ENCODE data around the gene OSBPL9. TPM values are rescaled to one million over a fixed set of nuclear protein-coding genes. Genes with fewer than 3 reads are reported as not detected.
"Not testable (repeated sequence)": the region's sequence is repeated elsewhere in the genome, so short reads cannot be mapped to it uniquely, and the experiment has no call there.

The OSBPL9 gene
- total and polyA plus RNA-seq, 2 donors (not counting 1 experiment from before 2014, with no cell fraction given) = 23.1 to 59.6 TPM

DNA sequence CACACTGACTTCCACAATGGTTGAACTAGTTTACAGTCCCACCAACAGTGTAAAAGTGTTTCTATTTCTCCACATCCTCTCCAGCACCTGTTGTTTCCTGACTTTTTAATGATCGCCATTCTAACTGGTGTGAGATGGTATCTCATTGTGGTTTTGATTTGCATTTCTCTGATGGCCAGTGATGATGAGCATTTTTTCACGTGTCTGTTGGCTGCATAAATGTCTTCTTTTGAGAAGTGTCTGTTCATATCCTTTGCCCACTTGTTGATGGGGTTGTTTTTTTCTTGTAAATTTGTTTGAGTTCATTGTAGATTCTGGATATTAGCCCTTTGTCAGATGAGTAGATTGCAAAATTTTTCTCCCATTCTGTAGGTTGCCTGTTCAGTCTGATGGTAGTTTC lies 85.3 kb downstream of the OSBPL9 start:
- H3K27me3 Mint-ChIP-seq; intact Hi-C loops (cut with micrococcal nuclease); POLR2A ChIA-PET; H3K9me3 ChIP-seq (ENCODE audit: control extremely low read depth in 1 of 3, control insufficient read depth in 2 of 3, insufficient read depth in 1 of 3, low read length in 2 of 3); H3K4me1 Mint-ChIP-seq; H3K27ac ChIP-seq (ENCODE audit: low read length in 2 of 2); DNase-seq; H3K36me3 ChIP-seq (replicated peaks in 1 of 2; ENCODE audit: control extremely low read depth in 1 of 2, control insufficient read depth in 1 of 2, extremely low read depth in 1 of 2, insufficient read depth in 2 of 2, low read length in 1 of 2); H3K4me3 Mint-ChIP-seq; H3K4me1 ChIP-seq (ENCODE audit: control insufficient read depth in 2 of 2, insufficient read depth in 2 of 2, low read length in 2 of 2); H3K27ac Mint-ChIP-seq; H3K27me3 ChIP-seq (replicated peaks in 1 of 4; ENCODE audit: control extremely low read depth in 1 of 4, control insufficient read depth in 3 of 4, insufficient read depth in 4 of 4, low read length in 3 of 4); H3K4me3 ChIP-seq (ENCODE audit: control extremely low read depth in 1 of 5, extremely low read depth in 1 of 5, insufficient read depth in 1 of 5, low read depth in 2 of 5, low read length in 4 of 5); CTCF ChIA-PET; ATAC-seq (ENCODE audit: low read depth); H2AFZ ChIP-seq (ENCODE audit: insufficient read depth, low read depth, low read length, poor library complexity, severe bottlenecking); H3K9ac ChIP-seq (ENCODE audit: low read length); H3K9me3 Mint-ChIP-seq (ENCODE audit: insufficient read depth); H3K4me2 ChIP-seq (replicated peaks; ENCODE audit: low read depth, low read length, poor library complexity, severe bottlenecking): not testable (repeated sequence)
- Histone ChIP-seq H4K20me1 (ENCODE audit: control insufficient read depth, insufficient read depth, low read length, poor library complexity, severe bottlenecking) (peaks cover 16% of the 10 kb centered on the region), H3K79me2 (ENCODE audit: control insufficient read depth, insufficient read depth, low read length) (peaks cover 28% of the 10 kb centered on the region)
- WGBS (ENCODE audit: insufficient coverage) = no CpG with 5 or more reads among the region's 2 CpGs

DNA sequence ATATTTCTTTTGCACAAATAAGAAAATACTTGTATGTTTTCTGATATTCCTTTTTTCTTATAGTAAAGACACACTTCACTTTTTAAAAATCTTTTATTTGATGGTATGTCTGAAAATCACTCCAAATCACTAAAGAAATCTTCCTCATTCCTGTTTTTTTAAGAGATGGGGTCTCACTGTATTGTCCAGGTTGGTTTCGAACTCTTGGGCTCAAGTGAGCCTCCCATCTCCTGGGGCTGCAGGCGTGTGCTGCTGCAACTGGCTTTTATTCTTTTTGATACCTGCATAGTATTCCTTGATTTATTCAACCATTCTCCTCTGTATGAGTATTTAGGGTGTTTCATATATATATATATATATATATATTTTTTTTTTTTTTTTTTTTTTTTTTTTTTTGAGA lies 88.1 kb downstream of the OSBPL9 start:
- Mint-ChIP-seq H3K4me1 (peaks cover 5% of the 10 kb centered on the region), H3K4me3 (no peak overlapping the region), H3K9me3 (ENCODE audit: insufficient read depth) (no peaks in the 10 kb centered on the region), H3K27ac (no peak overlapping the region), H3K27me3 (no peaks in the 10 kb centered on the region)
- no peak overlapping the region for H3K27ac ChIP-seq (ENCODE audit: low read length in 2 of 2)
- POLR2A ChIA-PET = no interaction called here
- intact Hi-C loops (cut with micrococcal nuclease) = no loop called here
- H3K4me2 ChIP-seq (replicated peaks; ENCODE audit: low read depth, low read length, poor library complexity, severe bottlenecking) = no peak overlapping the region
- H4K20me1 ChIP-seq (ENCODE audit: control insufficient read depth, insufficient read depth, low read length, poor library complexity, severe bottlenecking) = peaks cover 37% of the 10 kb centered on the region
- H3K9me3 ChIP-seq (ENCODE audit: control extremely low read depth in 1 of 3, control insufficient read depth in 2 of 3, insufficient read depth in 1 of 3, low read length in 2 of 3) = peaks cover 0 to 3% (median 1%) of the 10 kb centered on the region in 3 donors
- TF ChIP-seq, protein P1, sequence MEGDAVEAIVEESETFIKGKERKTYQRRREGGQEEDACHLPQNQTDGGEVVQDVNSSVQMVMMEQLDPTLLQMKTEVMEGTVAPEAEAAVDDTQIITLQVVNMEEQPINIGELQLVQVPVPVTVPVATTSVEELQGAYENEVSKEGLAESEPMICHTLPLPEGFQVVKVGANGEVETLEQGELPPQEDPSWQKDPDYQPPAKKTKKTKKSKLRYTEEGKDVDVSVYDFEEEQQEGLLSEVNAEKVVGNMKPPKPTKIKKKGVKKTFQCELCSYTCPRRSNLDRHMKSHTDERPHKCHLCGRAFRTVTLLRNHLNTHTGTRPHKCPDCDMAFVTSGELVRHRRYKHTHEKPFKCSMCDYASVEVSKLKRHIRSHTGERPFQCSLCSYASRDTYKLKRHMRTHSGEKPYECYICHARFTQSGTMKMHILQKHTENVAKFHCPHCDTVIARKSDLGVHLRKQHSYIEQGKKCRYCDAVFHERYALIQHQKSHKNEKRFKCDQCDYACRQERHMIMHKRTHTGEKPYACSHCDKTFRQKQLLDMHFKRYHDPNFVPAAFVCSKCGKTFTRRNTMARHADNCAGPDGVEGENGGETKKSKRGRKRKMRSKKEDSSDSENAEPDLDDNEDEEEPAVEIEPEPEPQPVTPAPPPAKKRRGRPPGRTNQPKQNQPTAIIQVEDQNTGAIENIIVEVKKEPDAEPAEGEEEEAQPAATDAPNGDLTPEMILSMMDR (IDR thresholded peaks at IDR 0.05) = no peak
- no peak for TF ChIP-seq EZH2 (IDR thresholded peaks at IDR 0.05; ENCODE audit: borderline replicate concordance, insufficient read depth, low read depth, low read length, poor library complexity, severe bottlenecking)
- H3K4me1 ChIP-seq (ENCODE audit: control insufficient read depth in 2 of 2, insufficient read depth in 2 of 2, low read length in 2 of 2) = no peaks in the 10 kb centered on the region
- no peak overlapping the region for H2AFZ ChIP-seq (ENCODE audit: insufficient read depth, low read depth, low read length, poor library complexity, severe bottlenecking)
- H3K27me3 ChIP-seq (replicated peaks in 1 of 4; ENCODE audit: control extremely low read depth in 1 of 4, control insufficient read depth in 3 of 4, insufficient read depth in 4 of 4, low read length in 3 of 4) = no peaks in the 10 kb centered on the region
- CTCF ChIA-PET = no interaction called here
- H3K36me3 ChIP-seq (replicated peaks in 1 of 2; ENCODE audit: control extremely low read depth in 1 of 2, control insufficient read depth in 1 of 2, extremely low read depth in 1 of 2, insufficient read depth in 2 of 2, low read length in 1 of 2) = no peaks in the 10 kb centered on the region
- DNase-seq = no peak
- no peak overlapping the region for H3K4me3 ChIP-seq (ENCODE audit: control extremely low read depth in 1 of 5, extremely low read depth in 1 of 5, insufficient read depth in 1 of 5, low read depth in 2 of 5, low read length in 4 of 5)
- H3K9ac ChIP-seq (ENCODE audit: low read length) = no peak overlapping the region
- peaks cover 47% of the 10 kb centered on the region for H3K79me2 ChIP-seq (ENCODE audit: control insufficient read depth, insufficient read depth, low read length)
- no CpG with 5 or more reads among the region's 2 CpGs for WGBS (ENCODE audit: insufficient coverage)
- ATAC-seq (ENCODE audit: low read depth) = no peak

Data from B cell (primary cell).